ENCODE data around the gene TRPC4AP.
"Not testable (repeated sequence)": the region's sequence is repeated elsewhere in the genome, so short reads cannot be mapped to it uniquely, and the experiment has no call there.

Gene TRPC4AP

GRCh38 chr20:35059110-35059509, 33.5 kb downstream of the TRPC4AP start:
- DNase-seq (ENCODE audit: low read depth) = no peak

DNA sequence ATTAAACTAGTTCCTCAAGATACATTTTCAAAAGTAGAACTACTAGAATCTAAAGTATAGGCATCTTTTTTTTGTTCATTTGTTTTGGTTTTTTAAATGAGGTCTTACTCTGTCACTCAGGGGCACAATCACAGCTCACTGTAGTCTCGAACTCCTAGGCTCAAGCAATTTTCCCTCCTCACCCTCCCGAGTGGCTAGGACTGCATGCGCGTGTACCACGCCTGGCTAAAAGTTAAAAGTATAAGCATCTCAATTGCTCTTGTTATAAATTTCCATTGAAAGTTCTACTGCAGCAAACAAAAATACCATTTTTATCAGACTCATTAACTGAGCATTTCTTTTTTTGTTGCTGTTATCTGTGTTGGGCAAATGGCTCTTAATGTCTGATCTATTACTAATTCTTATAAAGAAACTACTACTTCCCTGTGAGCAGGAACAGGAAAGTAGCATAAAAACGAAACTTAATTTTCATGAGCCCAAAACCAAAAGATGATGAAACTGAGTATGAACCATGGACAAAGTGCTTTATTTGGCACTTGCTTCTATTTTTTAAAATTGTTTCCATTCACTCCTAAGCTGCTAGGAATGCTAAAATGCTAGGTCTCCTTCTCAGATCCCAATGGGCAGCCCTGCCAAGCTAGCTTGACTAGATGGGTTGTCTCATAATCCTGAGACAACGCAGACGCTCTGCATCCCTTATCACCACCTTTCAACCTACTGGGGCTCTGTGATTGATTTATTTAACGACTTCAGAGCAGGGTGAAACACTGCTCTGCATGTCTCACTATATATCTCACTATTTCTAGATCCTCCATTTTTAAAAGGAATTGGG, 36.9 kb downstream of the TRPC4AP start:
- no peak for DNase-seq (ENCODE audit: low read depth)

GRCh38 chr20:35054814-35055213, 37.8 kb downstream of the TRPC4AP start:
- no peak for DNase-seq (ENCODE audit: low read depth)

GRCh38 chr20:35052616-35053015, 40.0 kb downstream of the TRPC4AP start:
- DNase-seq (ENCODE audit: low read depth) = not testable (repeated sequence)

GRCh38 chr20:35049776-35050352, 42.7 kb downstream of the TRPC4AP start:
- DNase-seq (ENCODE audit: low read depth) = no peak

DNA sequence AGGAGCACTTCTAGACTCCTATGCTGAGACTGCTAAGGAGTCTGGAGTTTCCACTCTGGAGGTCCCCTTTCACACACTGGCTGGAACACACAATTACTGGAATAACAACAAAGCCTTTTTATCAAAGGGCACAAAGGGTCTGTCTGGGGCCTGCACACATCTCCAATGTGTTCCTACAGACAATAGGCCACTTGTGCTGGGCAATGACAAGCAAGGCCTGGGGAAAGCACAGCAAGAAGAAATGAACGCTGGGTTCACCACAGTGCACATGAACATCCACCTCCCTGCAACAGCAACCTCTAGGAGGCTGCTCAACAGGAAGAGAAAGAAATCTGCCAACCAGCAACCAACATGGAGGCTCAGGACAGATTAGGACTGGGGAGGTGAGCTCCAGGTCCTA, 43.9 kb downstream of the TRPC4AP start:
- no peak for DNase-seq (ENCODE audit: low read depth)

DNA sequence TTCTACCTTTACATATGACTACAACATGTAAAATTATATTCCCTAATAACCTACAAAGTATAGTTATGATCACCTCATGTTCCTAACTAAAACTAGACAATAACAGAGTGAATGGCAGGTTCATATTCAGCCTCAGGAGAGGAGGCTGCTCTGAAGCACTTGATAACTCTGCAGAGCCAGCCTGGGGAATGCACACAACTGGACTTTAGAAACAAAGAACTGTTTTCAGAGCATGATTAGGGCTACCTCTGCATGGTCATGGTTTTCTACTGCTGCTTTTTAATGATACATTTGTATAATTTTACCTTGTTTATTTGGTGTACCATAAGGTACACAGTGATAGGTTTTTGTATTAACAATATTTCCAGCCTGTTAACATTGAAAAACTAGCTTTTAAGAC, 50.3 kb downstream of the TRPC4AP start:
- DNase-seq (ENCODE audit: low read depth) = no peak

DNA sequence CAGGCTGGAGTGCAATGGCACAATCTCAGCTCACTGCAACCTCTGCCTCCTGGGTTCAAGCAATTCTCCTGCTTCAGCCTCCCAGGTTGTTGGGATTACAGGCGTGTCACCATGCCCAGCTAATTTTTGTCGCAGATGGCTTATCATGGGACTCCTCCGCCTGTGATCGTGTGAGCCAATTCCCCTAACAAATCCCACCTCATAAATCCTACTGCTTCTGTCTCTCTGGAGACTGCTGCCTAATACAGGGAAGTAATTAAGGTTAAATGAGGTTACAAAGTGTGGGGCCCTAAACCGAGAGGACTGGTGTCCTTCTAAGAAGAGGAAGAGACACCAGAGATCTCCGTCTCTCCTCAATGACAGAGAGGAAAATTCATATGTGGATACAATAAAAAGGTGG, 52.0 kb downstream of the TRPC4AP start:
- no peak for DNase-seq (ENCODE audit: low read depth)

DNA sequence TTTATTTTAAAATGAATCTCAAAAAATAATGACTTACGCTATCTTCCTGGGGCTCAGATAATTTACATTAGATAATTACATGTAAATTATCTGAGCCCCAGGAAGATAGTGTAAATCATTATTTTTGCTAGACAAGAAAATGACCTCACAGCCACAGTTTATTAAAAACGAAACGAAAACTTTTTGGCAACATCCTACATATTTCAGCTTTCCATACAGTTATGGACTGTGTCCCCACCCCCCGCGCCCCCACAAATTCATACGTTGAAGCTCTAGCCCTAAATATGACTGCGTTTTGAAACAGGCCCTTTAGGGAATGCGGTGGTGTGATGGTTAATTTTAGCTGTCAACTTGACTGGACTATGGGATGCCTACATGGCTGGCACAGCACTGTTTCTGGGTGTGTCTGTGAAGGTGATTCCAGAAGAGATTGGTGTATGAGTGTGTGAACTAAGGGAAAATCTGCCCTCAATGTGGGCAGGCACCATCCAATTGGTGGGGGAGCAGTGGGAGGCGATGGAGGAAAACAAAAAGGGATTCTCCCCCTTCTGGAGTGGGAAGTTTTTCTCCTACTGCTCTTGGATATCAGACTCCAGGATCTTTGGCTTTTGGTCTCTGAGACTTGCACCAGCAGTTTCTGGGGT, 52.6 kb downstream of the TRPC4AP start:
- no peak for DNase-seq (ENCODE audit: low read depth)

GRCh38 chr20:35039146-35039545, 53.5 kb downstream of the TRPC4AP start:
- DNase-seq (ENCODE audit: low read depth) = no peak

- DNase-seq (ENCODE audit: low read depth) = no peak
Observed at GRCh38 chr20:35034145-35034544, 58.5 kb downstream of the TRPC4AP start.

GRCh38 chr20:35030136-35030535, 62.5 kb downstream of the TRPC4AP start:
- no peak for DNase-seq (ENCODE audit: low read depth)

- DNase-seq (ENCODE audit: low read depth) = no peak
Observed at GRCh38 chr20:35027301-35027700, 65.3 kb downstream of the TRPC4AP start.

GRCh38 chr20:35025116-35025515, 67.5 kb downstream of the TRPC4AP start:
- no peak for DNase-seq (ENCODE audit: low read depth)

- no peak for DNase-seq (ENCODE audit: low read depth)
Observed at GRCh38 chr20:35023624-35024023, 69.0 kb downstream of the TRPC4AP start.

DNA sequence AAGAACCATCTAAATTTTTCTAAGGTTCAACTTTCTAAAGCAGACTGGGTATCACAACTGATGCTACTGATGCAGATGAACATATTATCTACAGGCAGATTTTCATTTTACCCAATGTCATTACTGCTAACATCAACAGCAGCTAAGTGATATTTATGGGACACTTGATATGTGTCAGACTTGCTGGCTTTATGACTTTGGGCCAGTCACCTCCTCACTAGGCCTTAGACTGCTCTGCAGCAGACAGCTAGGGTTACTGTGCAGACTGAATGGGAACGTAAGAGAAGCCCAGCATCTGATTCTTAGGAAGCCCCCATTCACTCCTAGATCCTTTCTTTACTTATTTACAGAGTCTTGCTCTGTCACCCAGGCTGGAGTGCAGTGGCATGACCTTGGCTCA, 70.8 kb downstream of the TRPC4AP start:
- DNase-seq (ENCODE audit: low read depth) = no peak

DNA sequence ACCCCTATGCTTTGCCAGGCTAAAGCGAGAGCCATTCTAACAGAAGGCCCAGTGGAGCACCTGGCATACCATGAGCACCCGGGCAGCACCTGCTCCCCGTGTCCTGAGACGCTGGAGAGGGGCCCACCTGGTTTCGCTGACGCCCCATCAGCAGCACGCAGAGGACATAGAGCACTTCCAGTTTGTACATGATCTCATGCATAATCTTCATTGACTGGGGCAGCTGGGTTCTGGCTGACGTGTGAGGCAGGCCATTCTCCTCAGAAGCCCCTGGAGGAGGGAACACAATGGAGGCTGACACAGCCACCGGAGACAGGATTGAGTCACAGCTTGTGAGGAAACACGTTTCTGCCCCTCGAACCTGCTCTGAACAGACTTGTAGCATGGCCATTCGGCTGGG, 71.5 kb downstream of the TRPC4AP start:
- no peak for DNase-seq (ENCODE audit: low read depth)

DNA sequence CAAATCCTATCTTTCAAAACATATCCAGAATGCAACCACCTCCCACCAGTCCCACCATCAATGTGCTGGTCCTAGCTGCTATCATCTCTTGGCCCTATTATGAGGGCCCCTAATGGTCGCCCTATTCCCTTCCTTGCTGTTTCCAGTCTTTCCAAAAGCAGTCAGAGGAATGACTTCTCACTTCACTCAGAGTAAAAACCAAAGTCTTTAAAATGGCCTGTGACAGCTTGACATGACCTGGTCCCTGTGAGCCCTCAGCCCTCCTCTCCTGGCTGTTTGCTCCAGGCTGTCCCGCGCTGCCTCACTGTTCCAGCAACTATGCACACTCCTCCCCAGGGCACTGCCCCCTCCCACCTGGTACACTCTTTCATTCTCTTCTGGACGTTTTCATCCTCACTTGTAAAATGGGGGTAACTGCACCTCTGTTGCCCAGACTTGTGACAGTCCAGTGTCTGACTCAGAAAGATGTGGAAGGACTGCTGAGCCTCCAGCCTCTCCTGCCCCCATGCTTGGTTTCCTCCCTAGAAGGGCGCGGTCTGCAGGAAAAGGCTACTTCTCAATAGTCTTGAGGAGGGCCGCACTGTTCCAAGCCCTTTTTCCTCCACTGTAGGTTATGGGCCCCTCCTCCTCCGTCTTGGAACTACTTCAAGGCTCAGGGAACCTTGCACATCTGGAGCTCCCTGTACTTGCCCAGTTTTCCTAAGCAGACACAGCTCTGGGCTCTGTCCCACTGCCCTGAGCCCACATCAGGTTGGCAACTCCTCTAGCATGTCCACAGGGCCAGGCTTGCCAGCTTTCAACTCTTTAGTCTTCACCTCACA, 72.3 kb downstream of the TRPC4AP start:
- DNase-seq (ENCODE audit: low read depth) = no peak

DNA sequence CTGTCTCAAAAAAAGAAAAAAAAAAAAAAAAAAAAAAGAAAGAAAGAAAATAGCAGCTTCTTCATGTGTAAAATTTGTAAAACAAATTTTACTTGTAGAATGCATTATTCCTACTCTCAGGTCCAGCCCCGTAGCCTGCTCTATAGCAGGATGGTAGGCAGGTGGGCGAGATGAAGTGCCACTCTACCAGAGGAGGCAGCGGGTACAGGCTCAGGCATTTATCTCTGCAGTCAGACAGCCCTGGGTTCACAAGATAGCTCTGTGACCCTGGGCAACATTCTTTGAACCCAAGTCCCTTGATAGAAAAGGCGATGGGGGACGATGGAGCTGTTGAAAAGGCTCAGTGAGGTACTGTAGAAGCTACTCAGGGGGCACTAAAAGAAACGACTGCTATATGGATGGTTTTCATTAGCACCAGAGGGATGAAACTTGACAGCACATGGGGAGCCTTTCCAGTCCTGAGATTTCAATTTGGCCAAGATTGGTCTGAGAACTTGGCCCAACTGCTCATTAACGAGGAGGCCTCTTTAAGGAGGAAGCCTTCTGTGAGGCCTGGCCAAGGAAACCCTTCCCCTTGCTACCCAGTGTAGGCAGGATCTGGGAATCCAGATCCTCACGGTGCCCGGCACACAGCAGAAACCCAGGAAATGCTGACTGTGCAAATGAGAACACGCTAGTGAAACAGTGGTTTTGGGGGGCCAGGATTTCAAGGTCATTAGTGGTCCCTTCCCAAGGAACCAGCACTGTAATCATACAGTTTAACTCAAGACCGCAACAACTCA, 73.8 kb downstream of the TRPC4AP start:
- no peak for DNase-seq (ENCODE audit: low read depth)

DNA sequence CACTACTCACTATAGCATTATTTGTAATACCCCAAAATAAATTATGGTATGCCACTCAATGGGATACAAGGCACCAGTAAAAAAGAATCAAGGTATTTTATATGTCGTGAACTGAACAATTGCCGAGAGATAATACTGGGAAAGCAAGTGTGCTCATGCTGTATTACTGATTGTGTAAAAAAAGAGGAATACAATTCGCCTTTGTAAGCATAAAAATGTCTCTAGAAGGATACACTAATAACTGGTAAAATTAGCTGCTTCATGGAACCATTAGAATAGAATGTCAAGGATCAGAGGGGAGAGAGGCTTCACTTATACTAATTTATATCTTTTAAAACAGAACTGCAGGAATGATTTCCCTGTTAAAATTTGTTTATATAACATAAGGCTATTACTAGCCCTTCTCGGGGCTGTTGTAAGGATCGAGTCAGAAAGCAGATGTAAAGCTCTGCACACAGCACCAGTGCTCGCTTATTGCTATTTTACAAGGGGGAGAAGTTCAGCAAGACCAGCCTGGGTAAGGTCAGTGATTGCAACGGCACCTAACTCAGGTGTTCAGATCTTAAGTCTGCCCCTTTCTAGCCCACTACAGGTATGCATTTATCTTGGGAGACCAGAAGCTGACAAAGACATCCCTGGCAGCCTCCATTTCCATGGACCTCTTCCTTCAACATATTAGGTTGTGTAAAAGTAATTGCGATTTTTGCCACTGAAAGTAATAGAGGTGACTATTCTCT, 75.3 kb downstream of the TRPC4AP start:
- no peak for DNase-seq (ENCODE audit: low read depth)

- no peak for DNase-seq (ENCODE audit: low read depth)
Observed at GRCh38 chr20:35015863-35016193, 76.8 kb downstream of the TRPC4AP start.

All from stimulated activated CD8-positive, alpha-beta memory T cell treated with anti-CD3 and anti-CD28 coated beads, Interleukin-12 subunit alpha, Interleukin-12 subunit beta, amount 100 ng/mL, for 4 hours (primary cell).